NT2/D1 (cell line): ENCODE data around the gene CRISPLD2.

Experiments used
- YY1 ChIP-seq: IDR thresholded peaks from 2 replicates; pipeline ENCODE4 v1.6.1; 2011; ENCODE audit not compliant: insufficient read length, insufficient read depth
- ZNF274 ChIP-seq: IDR thresholded peaks from 2 replicates; pipeline ENCODE4 v1.6.1; 2011; ENCODE audit warnings: mild to moderate bottlenecking, low read depth, low read length

DNA sequence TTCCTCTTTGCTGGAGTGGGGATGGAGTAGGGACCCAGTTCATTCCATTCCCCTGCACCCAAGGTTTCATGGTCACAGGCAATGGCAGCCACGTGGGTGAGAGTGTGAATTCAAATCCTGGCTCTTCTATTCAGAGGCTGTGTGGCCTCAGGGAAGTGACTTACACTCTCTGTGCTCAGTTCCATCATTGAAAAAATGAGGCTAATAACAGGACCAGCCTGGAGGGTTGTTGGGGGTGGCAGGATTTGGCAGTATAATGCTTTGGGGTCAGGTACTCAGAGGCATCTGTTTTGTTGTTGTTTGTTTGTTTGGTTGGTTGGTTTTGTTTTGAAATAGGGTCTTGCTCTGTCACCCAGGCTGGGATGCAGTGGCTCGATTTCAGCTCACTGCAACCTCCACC, 2.2 kb upstream of the CRISPLD2 start:
- no peak for TF ChIP-seq ZNF274
- TF ChIP-seq YY1: no peak
